ENCODE results near the gene RUNX2. TPM values are rescaled to one million over a fixed set of nuclear protein-coding genes. Genes with fewer than 3 reads are reported as not detected.
A peak's percentile ranks its signal among the peaks of the same experiment; 100 is the strongest.

Gene RUNX2
- polyA plus RNA-seq, 1 donor (not counting 4 experiments of a cell fraction or from before 2014, with no cell fraction given): 1.4 TPM

DNA sequence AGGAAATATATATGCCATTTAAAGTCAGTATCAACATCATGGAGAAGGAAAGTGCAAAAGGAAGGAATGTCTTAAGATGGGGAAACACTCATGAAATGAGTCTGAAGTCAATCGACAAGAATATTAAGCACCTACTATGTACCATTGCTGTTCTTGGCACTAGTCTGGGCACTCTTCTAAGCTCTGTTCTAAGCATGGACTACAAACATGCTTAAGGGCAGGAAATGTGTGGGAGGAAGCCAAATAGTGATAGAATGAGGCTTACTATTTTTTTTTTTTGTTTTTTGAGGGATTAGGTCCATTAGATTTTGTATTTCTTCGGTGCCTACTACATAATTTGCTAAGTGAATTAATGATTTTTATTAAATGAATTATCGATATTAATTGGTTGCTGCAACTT lies 133.4 kb downstream of the RUNX2 start:
- H3K9me1 ChIP-seq (ENCODE audit: control insufficient read depth, extremely low read depth, insufficient read depth, low read length): no peaks in the 10 kb centered on the region
- H3K4me1 ChIP-seq (ENCODE audit: control insufficient read depth, extremely low read depth, insufficient read depth, low read length): peaks cover 8% of the 10 kb centered on the region
- no peak overlapping the region for H2AFZ ChIP-seq (ENCODE audit: control insufficient read depth, low read length)
- H3K79me2 ChIP-seq (ENCODE audit: control insufficient read depth, insufficient read depth, low read length): no peaks in the 10 kb centered on the region
- H3K4me2 ChIP-seq (ENCODE audit: control insufficient read depth, extremely low read depth, insufficient read depth, low read depth, low read length): no peak overlapping the region
- H3K36me3 ChIP-seq (ENCODE audit: control insufficient read depth in 2 of 2, extremely low read depth in 1 of 2, insufficient read depth in 2 of 2, low read length in 2 of 2): no peaks in the 10 kb centered on the region
- no peak for TF ChIP-seq EZH2 (IDR thresholded peaks at IDR 0.05; ENCODE audit: low read length)
- TF ChIP-seq, protein P1, sequence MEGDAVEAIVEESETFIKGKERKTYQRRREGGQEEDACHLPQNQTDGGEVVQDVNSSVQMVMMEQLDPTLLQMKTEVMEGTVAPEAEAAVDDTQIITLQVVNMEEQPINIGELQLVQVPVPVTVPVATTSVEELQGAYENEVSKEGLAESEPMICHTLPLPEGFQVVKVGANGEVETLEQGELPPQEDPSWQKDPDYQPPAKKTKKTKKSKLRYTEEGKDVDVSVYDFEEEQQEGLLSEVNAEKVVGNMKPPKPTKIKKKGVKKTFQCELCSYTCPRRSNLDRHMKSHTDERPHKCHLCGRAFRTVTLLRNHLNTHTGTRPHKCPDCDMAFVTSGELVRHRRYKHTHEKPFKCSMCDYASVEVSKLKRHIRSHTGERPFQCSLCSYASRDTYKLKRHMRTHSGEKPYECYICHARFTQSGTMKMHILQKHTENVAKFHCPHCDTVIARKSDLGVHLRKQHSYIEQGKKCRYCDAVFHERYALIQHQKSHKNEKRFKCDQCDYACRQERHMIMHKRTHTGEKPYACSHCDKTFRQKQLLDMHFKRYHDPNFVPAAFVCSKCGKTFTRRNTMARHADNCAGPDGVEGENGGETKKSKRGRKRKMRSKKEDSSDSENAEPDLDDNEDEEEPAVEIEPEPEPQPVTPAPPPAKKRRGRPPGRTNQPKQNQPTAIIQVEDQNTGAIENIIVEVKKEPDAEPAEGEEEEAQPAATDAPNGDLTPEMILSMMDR (optimal IDR thresholded peaks at IDR 0.05 in 1 of 3, IDR thresholded peaks at IDR 0.05 in 1 of 3, conservative IDR thresholded peaks at IDR 0.05 in 1 of 3; ENCODE audit: extremely low read depth in 1 of 3, insufficient read depth in 2 of 3, low read length in 3 of 3): no peak
- dilution Hi-C loops (cut with MboI; ENCODE audit: extremely low pct_ligation_motif_present, low sequenced_read_pairs): no loop called here
- no peak overlapping the region for H3K4me3 ChIP-seq (ENCODE audit: control insufficient read depth in 2 of 3, extremely low read depth in 1 of 3, insufficient read depth in 2 of 3, low read depth in 1 of 3, low read length in 3 of 3)
- no peak for DNase-seq (ENCODE audit: low read depth, low spot score)
- no peaks in the 10 kb centered on the region for H3K27me3 ChIP-seq (ENCODE audit: control insufficient read depth, extremely low read depth, insufficient read depth, low read length)
- no peaks in the 10 kb centered on the region for H3K9me3 ChIP-seq (ENCODE audit: control insufficient read depth, low read depth, low read length)
- no peak for FAIRE-seq
- H3K9ac ChIP-seq (ENCODE audit: control insufficient read depth, extremely low read depth, insufficient read depth, low read length): no peak overlapping the region
- H4K20me1 ChIP-seq (ENCODE audit: control insufficient read depth, extremely low read depth, insufficient read depth, low read length): no peaks in the 10 kb centered on the region
- no peak overlapping the region for H3K27ac ChIP-seq (ENCODE audit: control insufficient read depth, insufficient read depth, low read length)

DNA sequence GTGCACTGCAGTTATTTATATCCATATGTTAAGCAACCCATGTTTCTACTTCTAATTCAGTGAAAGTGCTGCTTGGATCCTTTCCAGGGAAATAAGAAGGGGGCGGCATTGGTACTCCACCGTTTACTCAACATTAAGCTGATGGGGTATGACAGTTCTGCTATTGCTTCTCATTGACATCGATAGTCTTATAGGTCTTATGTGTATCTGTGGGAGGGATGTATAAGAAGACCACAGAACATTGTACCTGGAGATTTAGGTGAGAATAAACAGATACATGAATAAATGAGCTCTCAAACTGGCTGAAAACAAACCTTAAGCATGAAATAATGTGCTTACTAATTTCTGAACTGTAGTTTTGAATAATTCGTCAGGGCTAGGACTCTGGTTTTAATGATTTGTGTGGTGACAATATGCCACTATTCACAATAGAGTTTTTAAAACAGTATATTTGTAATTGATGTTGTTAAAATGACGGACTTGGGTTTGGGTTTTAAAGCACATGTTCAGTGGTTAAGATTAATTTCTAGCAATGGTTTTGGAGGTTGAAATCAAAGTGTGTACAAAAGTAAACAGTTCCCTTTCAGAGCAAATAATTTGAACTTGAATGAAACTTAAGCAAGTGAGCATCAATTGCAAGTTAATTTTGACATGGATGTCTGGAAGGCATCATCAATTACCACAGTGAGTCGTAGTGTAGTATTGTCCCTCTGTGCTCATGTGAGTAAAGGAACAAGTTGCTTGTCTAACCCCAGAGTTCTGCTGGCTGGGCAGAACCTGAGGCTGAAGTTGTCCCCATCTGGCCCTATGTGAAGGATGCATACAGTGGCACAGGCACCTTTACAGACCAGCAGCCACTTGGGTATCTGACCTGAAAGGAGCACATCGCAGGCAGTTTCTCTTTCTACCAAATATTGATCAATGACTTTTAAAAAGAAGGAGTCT lies 134.3 kb downstream of the RUNX2 start:
- Histone ChIP-seq H3K27me3 (ENCODE audit: control insufficient read depth, extremely low read depth, insufficient read depth, low read length) (no peaks in the 10 kb centered on the region), H3K27ac (ENCODE audit: control insufficient read depth, insufficient read depth, low read length) (no peak overlapping the region), H3K36me3 (ENCODE audit: control insufficient read depth in 2 of 2, extremely low read depth in 1 of 2, insufficient read depth in 2 of 2, low read length in 2 of 2) (no peaks in the 10 kb centered on the region), H3K4me1 (ENCODE audit: control insufficient read depth, extremely low read depth, insufficient read depth, low read length) (peaks cover 3% of the 10 kb centered on the region), H3K79me2 (ENCODE audit: control insufficient read depth, insufficient read depth, low read length) (no peaks in the 10 kb centered on the region), H3K4me3 (ENCODE audit: control insufficient read depth in 2 of 3, extremely low read depth in 1 of 3, insufficient read depth in 2 of 3, low read depth in 1 of 3, low read length in 3 of 3) (no peak overlapping the region), H3K9me3 (ENCODE audit: control insufficient read depth, low read depth, low read length) (no peaks in the 10 kb centered on the region), H2AFZ (ENCODE audit: control insufficient read depth, low read length) (no peak overlapping the region), H3K9ac (ENCODE audit: control insufficient read depth, extremely low read depth, insufficient read depth, low read length) (no peak overlapping the region), H3K4me2 (ENCODE audit: control insufficient read depth, extremely low read depth, insufficient read depth, low read depth, low read length) (no peak overlapping the region), H4K20me1 (ENCODE audit: control insufficient read depth, extremely low read depth, insufficient read depth, low read length) (no peaks in the 10 kb centered on the region), H3K9me1 (ENCODE audit: control insufficient read depth, extremely low read depth, insufficient read depth, low read length) (no peaks in the 10 kb centered on the region)
- FAIRE-seq (peak; percentile 39), DNase-seq (ENCODE audit: low read depth, low spot score) (no peak)
- dilution Hi-C loops (cut with MboI; ENCODE audit: extremely low pct_ligation_motif_present, low sequenced_read_pairs): no loop called here
- TF ChIP-seq, protein P1 (optimal IDR thresholded peaks at IDR 0.05 in 1 of 3, IDR thresholded peaks at IDR 0.05 in 1 of 3, conservative IDR thresholded peaks at IDR 0.05 in 1 of 3; ENCODE audit: extremely low read depth in 1 of 3, insufficient read depth in 2 of 3, low read length in 3 of 3): no peak
- no peak for TF ChIP-seq EZH2 (IDR thresholded peaks at IDR 0.05; ENCODE audit: low read length)
